Measurements from ENCODE around the gene RB1.
A peak's percentile ranks its signal among the peaks of the same experiment; 100 is the strongest.
"Not testable (repeated sequence)": the region's sequence is repeated elsewhere in the genome, so short reads cannot be mapped to it uniquely, and the experiment has no call there.

RB1 gene

GRCh38 chr13:48410199-48410598, 106.6 kb downstream of the RB1 start:
- no peak for TF ChIP-seq CTCF (IDR thresholded peaks at IDR 0.05; ENCODE audit: low read depth, low read length)
- H3K4me3 ChIP-seq (ENCODE audit: low read depth, low read length), result peak overlapping the region; percentile 18

- peak overlapping the region; percentile 72 for H3K4me3 ChIP-seq (ENCODE audit: low read depth, low read length)
- TF ChIP-seq CTCF (IDR thresholded peaks at IDR 0.05; ENCODE audit: low read depth, low read length), result no peak
Observed at GRCh38 chr13:48411147-48411794, 107.7 kb downstream of the RB1 start.

GRCh38 chr13:48411841-48412531, 108.4 kb downstream of the RB1 start:
- no peak for TF ChIP-seq CTCF (IDR thresholded peaks at IDR 0.05; ENCODE audit: low read depth, low read length)
- H3K4me3 ChIP-seq (ENCODE audit: low read depth, low read length), result peak overlapping the region; percentile 72

GRCh38 chr13:48412881-48413351, 109.4 kb downstream of the RB1 start, which contains the start of gene LPAR6:
Gene LPAR6 (minus strand): TSS chr13:48413113. CDS start chr13:48412423, 690 bp downstream.
- H3K4me3 ChIP-seq (ENCODE audit: low read depth, low read length), result peak within 1 kb of the TSS; percentile 72
- TF ChIP-seq CTCF (IDR thresholded peaks at IDR 0.05; ENCODE audit: low read depth, low read length), result no peak

- H3K4me3 ChIP-seq (ENCODE audit: low read depth, low read length), result no peak overlapping the region
- no peak for TF ChIP-seq CTCF (IDR thresholded peaks at IDR 0.05; ENCODE audit: low read depth, low read length)
Observed at GRCh38 chr13:48414501-48414900, 111.0 kb downstream of the RB1 start.

GRCh38 chr13:48415516-48415915, 112.0 kb downstream of the RB1 start:
- H3K4me3 ChIP-seq (ENCODE audit: low read depth, low read length), result no peak overlapping the region
- no peak for TF ChIP-seq CTCF (IDR thresholded peaks at IDR 0.05; ENCODE audit: low read depth, low read length)

GRCh38 chr13:48422003-48422402, 118.5 kb downstream of the RB1 start:
- H3K4me3 ChIP-seq (ENCODE audit: low read depth, low read length), result not testable (repeated sequence)

All from WI38 (cell line).